IMR-90 (cell line): ENCODE results near the gene LEO1. TPM values are rescaled to one million over a fixed set of nuclear protein-coding genes. Genes with fewer than 3 reads are reported as not detected.

Experiments
- ATAC-seq: fragments of 200-7000 bp; cut with Tn5 transposase; 2 replicates; pipeline ENCODE4 v1.9.1; 2020; ENCODE audit warnings: low read depth, mild to moderate bottlenecking, moderate library complexity
- BruUV-seq: library from RNA; stranded (reverse); fragments of 400-500 nt; replicated peaks from 2 replicates; lab custom pipeline; 2021; lab: Mats Ljungman, UMichigan
- CTCF ChIA-PET: fragments of 300-600 bp; formaldehyde crosslinking; extraction: SDS; loops from one replicate; lab custom pipeline; 2021; ENCODE audit warnings: antibody characterized with exemption; lab: Yijun Ruan, JAX
- POLR2A ChIA-PET: fragments of 300-600 bp; sonication (Branson Sonifier 250); formaldehyde crosslinking; loops from one replicate; lab custom pipeline; 2022; ENCODE audit warnings: antibody characterized with exemption; ENCODE audit not compliant: unreplicated experiment; lab: Charles Lee
- DNase-seq: peaks from one replicate; pipeline ENCODE4 v3.0.0; 2013
- H2AFZ ChIP-seq: replicated peaks from 2 replicates; pipeline ENCODE3; 2013; ENCODE audit warnings: low read length, mild to moderate bottlenecking; ENCODE audit not compliant: poor library complexity
- H2AK5ac ChIP-seq: 2 replicates; pipeline ENCODE4 v1.6.1; 2013; ENCODE audit warnings: low read depth, low read length, inconsistent platforms
- H2AK9ac ChIP-seq: replicated peaks from 2 replicates; pipeline ENCODE3; 2013; ENCODE audit warnings: mild to moderate bottlenecking, low read depth, low read length, moderate library complexity; ENCODE audit not compliant: poor library complexity
- H2BK120ac ChIP-seq: 2 replicates; pipeline ENCODE4 v1.6.1; 2013; ENCODE audit warnings: low read depth, low read length, inconsistent platforms
- H2BK15ac ChIP-seq: 3 replicates; pipeline ENCODE4 v1.6.1; 2013; ENCODE audit warnings: low read depth, low read length, inconsistent platforms
- H2BK20ac ChIP-seq: 2 replicates; pipeline ENCODE4 v1.6.1; 2013; ENCODE audit warnings: low read depth, mild to moderate bottlenecking, inconsistent platforms, low read length, moderate library complexity
- H2BK5ac ChIP-seq: 2 replicates; pipeline ENCODE4 v1.6.1; 2013; ENCODE audit warnings: mild to moderate bottlenecking, low read depth, low read length, inconsistent platforms; ENCODE audit not compliant: poor library complexity, severe bottlenecking
- H3K14ac ChIP-seq: replicated peaks from 2 replicates; pipeline ENCODE4 v1.6.1; 2013; ENCODE audit warnings: low read depth, low read length, inconsistent platforms
- H3K18ac ChIP-seq: 2 replicates; pipeline ENCODE4 v1.6.1; 2013; ENCODE audit warnings: low read depth, low read length, control low read depth
- H3K23ac ChIP-seq: 2 replicates; pipeline ENCODE4 v1.6.1; 2013; ENCODE audit warnings: low read depth, low read length, inconsistent platforms
- H3K27ac ChIP-seq: 2 replicates; pipeline ENCODE4 v1.5.1; 2013; ENCODE audit warnings: mild to moderate bottlenecking, control low read depth, low read length; ENCODE audit not compliant: insufficient read depth
- H3K27me3 ChIP-seq: 2 replicates; pipeline ENCODE4 v1.6.1; 2013; ENCODE audit warnings: low read length; ENCODE audit not compliant: control insufficient read depth, insufficient read depth
- H3K36me3 ChIP-seq: 2 replicates; pipeline ENCODE4 v1.6.1; 2013; ENCODE audit warnings: low read length, mixed read lengths; ENCODE audit not compliant: control insufficient read depth, insufficient read depth
- H3K4ac ChIP-seq: 2 replicates; pipeline ENCODE4 v1.6.1; 2013; ENCODE audit warnings: low read depth, low read length, inconsistent platforms
- H3K4me1 ChIP-seq: 2 replicates; pipeline ENCODE4 v1.6.1; 2013; ENCODE audit warnings: low read length, mixed read lengths; ENCODE audit not compliant: control insufficient read depth, insufficient read depth
- H3K4me2 ChIP-seq: 2 replicates; pipeline ENCODE4 v1.6.1; 2013; ENCODE audit warnings: low read depth, mild to moderate bottlenecking, control low read depth, low read length, moderate library complexity
- H3K4me3 ChIP-seq: 2 replicates; pipeline ENCODE4 v1.5.1; 2013; ENCODE audit warnings: low read depth, mild to moderate bottlenecking, control low read depth, low read length, moderate library complexity; ENCODE audit not compliant: insufficient read depth
- H3K56ac ChIP-seq: 2 replicates; pipeline ENCODE4 v1.6.1; 2013; ENCODE audit warnings: low read length, inconsistent platforms; ENCODE audit not compliant: insufficient read depth; ENCODE audit errors: extremely low read depth
- H3K79me1 ChIP-seq, 2 experiments: 2 replicates each; pipeline ENCODE4 v1.6.1; 2013; ENCODE audit warnings: low read length in 2 of 2, inconsistent platforms in 1 of 2, low read depth in 1 of 2
- H3K9ac ChIP-seq: 2 replicates; pipeline ENCODE4 v1.6.1; 2013; ENCODE audit warnings: low read depth, low read length, control low read depth
- H3K9me1 ChIP-seq: 2 replicates; pipeline ENCODE4 v1.6.1; 2013; ENCODE audit warnings: low read length, inconsistent platforms; ENCODE audit not compliant: insufficient read depth
- H3K9me3 ChIP-seq: 2 replicates; pipeline ENCODE4 v1.6.1; 2013; ENCODE audit warnings: low read length; ENCODE audit not compliant: control insufficient read depth, insufficient read depth
- H4K20me1 ChIP-seq: 2 replicates; pipeline ENCODE4 v1.6.1; 2013; ENCODE audit warnings: low read length, inconsistent platforms; ENCODE audit not compliant: insufficient read depth
- H4K5ac ChIP-seq: 2 replicates; pipeline ENCODE4 v1.6.1; 2013; ENCODE audit warnings: mild to moderate bottlenecking, low read depth, low read length, control low read depth
- H4K8ac ChIP-seq, 2 experiments: 2 replicates each; pipeline ENCODE4 v1.6.1; 2013; ENCODE audit warnings: low read depth in 2 of 2, low read length in 2 of 2, control low read depth in 1 of 2, inconsistent platforms in 1 of 2
- H4K91ac ChIP-seq: 2 replicates; pipeline ENCODE4 v1.6.1; 2013; ENCODE audit warnings: low read depth, low read length, inconsistent platforms; ENCODE audit not compliant: insufficient read depth
- CEBPB ChIP-seq: IDR thresholded peaks from 2 replicates; pipeline ENCODE4 v1.6.1; 2012; ENCODE audit warnings: low read depth, low read length, improper control_type of control experiment
- CHD1 ChIP-seq: IDR thresholded peaks from 2 replicates; pipeline ENCODE4 v1.6.1; 2012; ENCODE audit warnings: low read depth, low read length, improper control_type of control experiment
- ELK1 ChIP-seq: fragments of 150-350 bp; IDR thresholded peaks from 2 replicates; pipeline ENCODE4 v1.6.1; 2016; ENCODE audit warnings: low read depth, mild to moderate bottlenecking, low read length, moderate library complexity, borderline replicate concordance
- FOS ChIP-seq: fragments of 150-350 bp; IDR thresholded peaks from 2 replicates; pipeline ENCODE4 v1.6.1; 2016; ENCODE audit warnings: low read depth, low read length
- MXI1 ChIP-seq: IDR thresholded peaks from 2 replicates; pipeline ENCODE4 v1.6.1; 2012; ENCODE audit warnings: low read depth, mild to moderate bottlenecking, low read length, moderate library complexity, borderline replicate concordance
- POLR2A ChIP-seq: IDR thresholded peaks from 2 replicates; pipeline ENCODE4 v1.6.1; 2012; ENCODE audit warnings: mild to moderate bottlenecking, low read depth, low read length
- RCOR1 ChIP-seq: IDR thresholded peaks from 2 replicates; pipeline ENCODE4 v1.6.1; 2012; ENCODE audit warnings: mild to moderate bottlenecking, low read length, improper control_type of control experiment; ENCODE audit not compliant: insufficient replicate concordance
- RFX5 ChIP-seq: IDR thresholded peaks from 2 replicates; pipeline ENCODE4 v1.8.0; 2012; ENCODE audit warnings: low read depth, mild to moderate bottlenecking, low read length, moderate library complexity
- WGBS, 2 experiments: methylation state at CpG; one replicate each; pipeline versions ENCODE4 v1.1.5 to v1.1.7; 2013; ENCODE audit warnings: missing lambda C conversion rate in 2 of 2; ENCODE audit not compliant: insufficient read length in 1 of 2; ENCODE audit errors: extremely low coverage in 2 of 2; 5-methylcytosine and 5-hydroxymethylcytosine counted together
- dilution Hi-C: fragments of 300-500 bp; cut with HindIII; formaldehyde crosslinking; loops from one replicate; pipeline ENCODE4 v1.14.3; 2018; ENCODE audit warnings: low sequenced_read_pairs; ENCODE audit not compliant: unreplicated experiment
- in situ Hi-C: fragments of 300-500 bp; cut with MboI; formaldehyde crosslinking; loops from 3 replicates; pipeline ENCODE4 v1.14.3; 2019; ENCODE audit warnings: low sequenced_read_pairs, inconsistent platforms, mixed read lengths
- intact Hi-C: fragments of 100-400 bp; cut with micrococcal nuclease; formaldehyde crosslinking; loops from 2 replicates; pipeline ENCODE4 v1.10.0; 2022
- polyA plus RNA-seq, 3 experiments: library from polyadenylated mRNA; depleted of rRNA; stranded (reverse); fragments of >200 nt; gene quantifications; 2 replicates each; pipeline ENCODE4 v1.2.3, GENCODE V29; 2012; ENCODE audit warnings: low replicate concordance in 1 of 3
- total RNA-seq: library from RNA; depleted of rRNA; stranded (reverse); fragments of >200 nt; gene quantifications from 2 replicates; pipeline ENCODE4 v1.2.3, GENCODE V29; 2012

Gene LEO1
- total and polyA plus RNA-seq, 2 of the 4 experiments (the other 2 are of a cell fraction), result 9.0 to 11.5 TPM

GRCh38 chr15:51938286-51938685 is 33.3 kb downstream of the LEO1 start:
- no peaks in the 10 kb centered on the region for H3K9me3 ChIP-seq
- no peak for ATAC-seq
- H4K5ac ChIP-seq, result no peak overlapping the region
- TF ChIP-seq RCOR1, result no peak
- TF ChIP-seq CEBPB, result no peak
- TF ChIP-seq CHD1, result no peak
- TF ChIP-seq FOS, result no peak
- no peak for TF ChIP-seq MXI1
- no peak for TF ChIP-seq ELK1
- TF ChIP-seq POLR2A, result no peak
- no peak for TF ChIP-seq RFX5
- no peak overlapping the region for H2AK5ac ChIP-seq
- CTCF ChIA-PET, result no interaction called here
- POLR2A ChIA-PET, result no interaction called here
- no peak overlapping the region for H3K14ac ChIP-seq
- no peak overlapping the region for H2BK15ac ChIP-seq
- H3K4ac ChIP-seq, result no peak overlapping the region
- H4K20me1 ChIP-seq, result peaks cover 4% of the 10 kb centered on the region; the same call in 1 of the 2 replicates
- no peak overlapping the region for H3K18ac ChIP-seq
- H3K27ac ChIP-seq, result no peak overlapping the region
- H3K56ac ChIP-seq, result no peak overlapping the region
- no CpG with 5 or more reads among the region's 3 CpGs for WGBS, 2 experiments
- H2BK5ac ChIP-seq, result no peak overlapping the region
- H3K9me1 ChIP-seq, result 0 out of 2 replicates have a peak, but pooled peaks cover 9% of the 10 kb centered on the region
- H2AFZ ChIP-seq, result no peak overlapping the region
- peaks cover 24% of the 10 kb centered on the region for H3K36me3 ChIP-seq
- no peak overlapping the region for H4K8ac ChIP-seq
- H3K27me3 ChIP-seq, result no peaks in the 10 kb centered on the region
- DNase-seq, result no peak
- intact Hi-C loops, result no loop called here
- H3K23ac ChIP-seq, result no peak overlapping the region
- no peak overlapping the region for H3K9ac ChIP-seq
- BruUV-seq, result no TSS peak
- H3K79me1 ChIP-seq, result peaks cover 12 to 27% of the 10 kb centered on the region in 2 experiments
- no peak overlapping the region for H3K4me2 ChIP-seq
- no peak overlapping the region for H3K4me3 ChIP-seq
- no peak overlapping the region for H2AK9ac ChIP-seq
- H3K4me1 ChIP-seq, result no peaks in the 10 kb centered on the region
- H2BK120ac ChIP-seq, result no peak overlapping the region
- H2BK20ac ChIP-seq, result no peak overlapping the region
- in situ Hi-C loops, result no loop called here
- no peak overlapping the region for H4K91ac ChIP-seq
- dilution Hi-C loops, result no loop called here
